HepG2 (cell line): Measurements from ENCODE around the gene DIMT1. TPM values are rescaled to one million over a fixed set of nuclear protein-coding genes. Genes with fewer than 3 reads are reported as not detected.

ENCODE experiments used
- BCL6 ChIP-seq: IDR thresholded peaks from 2 replicates; pipeline ENCODE4 v1.6.1; 2016; ENCODE audit warnings: missing genetic modification reagents, missing compliant biosample characterization
- DNMT3B ChIP-seq: conservative IDR thresholded peaks from 2 replicates; pipeline ENCODE4 v1.6.1; 2016; ENCODE audit warnings: missing biosample characterization, control low read depth
- HOXD1 ChIP-seq: sonication (generic); formaldehyde crosslinking; IDR thresholded peaks from 2 replicates; pipeline ENCODE4 v1.5.0; 2020; ENCODE audit warnings: missing genetic modification reagents
- JDP2 ChIP-seq: sonication (generic); formaldehyde crosslinking; IDR thresholded peaks from 2 replicates; pipeline ENCODE4 v1.8.1; 2022; ENCODE audit warnings: missing genetic modification reagents, borderline replicate concordance
- KAT8 ChIP-seq: IDR thresholded peaks from 2 replicates; pipeline ENCODE4 v1.6.1; 2016; ENCODE audit warnings: missing genetic modification reagents, missing compliant biosample characterization
- KDM1A ChIP-seq: IDR thresholded peaks from 2 replicates; pipeline ENCODE4 v1.6.1; 2016; ENCODE audit warnings: missing compliant biosample characterization
- MYNN ChIP-seq: sonication (generic); formaldehyde crosslinking; IDR thresholded peaks from 2 replicates; pipeline ENCODE4 v1.4.0; 2020; ENCODE audit warnings: mild to moderate bottlenecking, low read depth, missing genetic modification reagents
- POGZ ChIP-seq: sonication (generic); formaldehyde crosslinking; IDR thresholded peaks from 2 replicates; pipeline ENCODE4 v1.4.0; 2020; ENCODE audit warnings: mild to moderate bottlenecking, missing genetic modification reagents
- REL ChIP-seq: sonication (generic); formaldehyde crosslinking; conservative IDR thresholded peaks from 2 replicates; pipeline ENCODE4 v1.8.0; 2022; ENCODE audit warnings: mild to moderate bottlenecking, missing genetic modification reagents, moderate library complexity
- RFXAP ChIP-seq: sonication (generic); formaldehyde crosslinking; IDR thresholded peaks from 2 replicates; pipeline ENCODE4 v1.4.0; 2020; ENCODE audit warnings: missing genetic modification reagents, borderline replicate concordance
- SATB2 ChIP-seq: sonication (generic); formaldehyde crosslinking; IDR thresholded peaks from 2 replicates; pipeline ENCODE4 v1.5.0; 2020; ENCODE audit warnings: missing genetic modification reagents
- SIN3A ChIP-seq: IDR thresholded peaks from 2 replicates; pipeline ENCODE4 v1.6.1; 2011; ENCODE audit warnings: low read depth, mild to moderate bottlenecking, control low read depth, low read length, borderline replicate concordance
- SMAD9 ChIP-seq: sonication (generic); formaldehyde crosslinking; IDR thresholded peaks from 2 replicates; pipeline ENCODE4 v1.5.1; 2020; ENCODE audit warnings: mild to moderate bottlenecking, missing genetic modification reagents
- TARDBP ChIP-seq: sonication (generic); formaldehyde crosslinking; IDR thresholded peaks from 2 replicates; pipeline ENCODE4 v1.8.0; 2022; ENCODE audit warnings: mild to moderate bottlenecking, missing genetic modification reagents
- ZBTB3 ChIP-seq: sonication (generic); formaldehyde crosslinking; IDR thresholded peaks from 2 replicates; pipeline ENCODE4 v1.4.0; 2020; ENCODE audit warnings: low read depth, mild to moderate bottlenecking, moderate library complexity, missing genetic modification reagents, borderline replicate concordance
- ZFP90 ChIP-seq: sonication (generic); formaldehyde crosslinking; IDR thresholded peaks from 2 replicates; pipeline ENCODE4 v1.8.0; 2022; ENCODE audit warnings: missing genetic modification reagents, mild to moderate bottlenecking, inconsistent platforms, borderline replicate concordance
- ZNF143 ChIP-seq: sonication (generic); formaldehyde crosslinking; IDR thresholded peaks from 2 replicates; pipeline ENCODE4 v1.4.0; 2020; ENCODE audit warnings: missing genetic modification reagents
- ZNF24 ChIP-seq: fragments of 450-650 bp; IDR thresholded peaks from 2 replicates; pipeline ENCODE4 v1.6.1; 2017; ENCODE audit warnings: antibody characterized with exemption, mild to moderate bottlenecking
- ZNF264 ChIP-seq: sonication (generic); formaldehyde crosslinking; IDR thresholded peaks from 2 replicates; pipeline ENCODE4 v1.4.0; 2020; ENCODE audit warnings: missing genetic modification reagents
- ZNF431 ChIP-seq: sonication (generic); formaldehyde crosslinking; IDR thresholded peaks from 2 replicates; pipeline ENCODE4 v1.9.0; 2022; ENCODE audit warnings: missing genetic modification reagents, low read depth, mild to moderate bottlenecking, borderline replicate concordance
- ZNF530 ChIP-seq: sonication (generic); formaldehyde crosslinking; IDR thresholded peaks from 2 replicates; pipeline ENCODE4 v1.5.0; 2020; ENCODE audit warnings: low read depth, mild to moderate bottlenecking, missing genetic modification reagents
- ZNF577 ChIP-seq: sonication (generic); formaldehyde crosslinking; IDR thresholded peaks from 2 replicates; pipeline ENCODE4 v1.4.0; 2020; ENCODE audit warnings: mild to moderate bottlenecking, low read depth, missing genetic modification reagents, borderline replicate concordance
- ZNF607 ChIP-seq: sonication (generic); formaldehyde crosslinking; IDR thresholded peaks from 2 replicates; pipeline ENCODE4 v1.5.1; 2020; ENCODE audit warnings: missing genetic modification reagents, mild to moderate bottlenecking, borderline replicate concordance
- polyA plus RNA-seq, 8 experiments: library from polyadenylated mRNA; depleted of rRNA in 3 of 8; stranded (reverse) in 7 of 8; unstranded in 1 of 8; fragments of >200 nt; fragmentation: Illumina TruSeq in 4 of 8; extraction: Trizol in 4 of 8; gene quantifications; 2 replicates each; pipeline versions ENCODE4 v1.2.1 to v1.2.3, GENCODE V29; 2011 to 2016; ENCODE audit warnings: low read depth in 4 of 8, missing spikeins in 1 of 8, mixed read lengths in 1 of 8; ENCODE audit not compliant: insufficient read depth in 1 of 8
- total RNA-seq, 5 experiments: library from RNA; depleted of rRNA; stranded (reverse); fragments of >200 nt; fragmentation: Illumina TruSeq; extraction: Trizol; gene quantifications; 2 replicates each; pipeline ENCODE4 v1.2.3, GENCODE V29; 2016; ENCODE audit warnings: low read depth in 1 of 5
- TF ChIP-seq, protein P1 (sequence below): sonication (generic); formaldehyde crosslinking; IDR thresholded peaks from 2 replicates; pipeline ENCODE4 v1.4.0; 2020; ENCODE audit warnings: missing genetic modification reagents, borderline replicate concordance
- TF ChIP-seq, protein P2 (sequence below): sonication (generic); formaldehyde crosslinking; IDR thresholded peaks from 2 replicates; pipeline ENCODE4 v1.4.0; 2020; ENCODE audit warnings: missing genetic modification reagents
- TF ChIP-seq, protein P3 (sequence below): fragments of 450-650 bp; IDR thresholded peaks from 2 replicates; pipeline ENCODE4 v1.6.1; 2016

The DIMT1 gene
- total and polyA plus RNA-seq, 2 of the 13 experiments (the other 11 are each of a cell fraction or from before 2014, with no cell fraction given) = 16.1 to 35.2 TPM

DNA sequence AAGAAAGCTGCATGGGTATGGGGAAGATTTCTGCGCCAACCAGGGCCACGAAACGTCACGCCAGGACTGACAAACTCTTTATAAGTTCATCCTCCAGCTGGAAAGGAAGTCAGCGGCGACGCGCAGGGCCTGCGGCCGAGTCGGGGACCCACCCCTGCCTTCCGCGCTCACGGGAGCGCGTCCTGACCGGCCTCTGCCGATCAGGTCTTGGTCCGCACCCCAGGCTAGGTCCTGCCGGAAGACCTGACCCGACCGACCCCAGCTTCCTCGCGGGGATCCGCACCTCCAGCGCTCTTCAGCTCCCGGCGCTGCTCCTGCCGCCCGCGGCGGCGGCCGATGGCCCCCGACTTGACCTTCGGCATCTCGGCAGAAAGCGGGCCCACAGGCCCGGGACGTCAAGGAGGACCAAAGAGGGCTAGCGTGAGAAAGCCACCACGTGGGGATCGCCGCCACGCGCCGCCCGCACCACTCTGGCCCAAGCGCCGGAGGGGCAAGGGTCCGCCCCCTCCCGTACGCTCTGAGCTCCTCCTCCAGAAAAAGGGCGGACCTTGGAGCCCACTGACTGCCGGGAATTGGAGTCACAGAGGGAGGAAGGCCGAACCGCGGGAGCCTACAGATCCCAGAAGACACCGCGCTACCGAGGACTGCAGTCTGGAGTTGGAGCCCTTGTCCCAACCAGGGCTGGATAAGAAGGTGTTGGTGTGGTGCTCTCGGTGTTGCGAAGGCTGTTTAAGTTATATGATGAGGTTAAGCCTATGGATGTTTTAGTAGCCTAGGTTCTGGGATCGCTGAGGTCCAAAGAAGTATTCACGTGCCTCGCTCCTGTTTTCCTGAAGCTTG, at the start of gene DIMT1 (continued):
- TF ChIP-seq, protein P1, sequence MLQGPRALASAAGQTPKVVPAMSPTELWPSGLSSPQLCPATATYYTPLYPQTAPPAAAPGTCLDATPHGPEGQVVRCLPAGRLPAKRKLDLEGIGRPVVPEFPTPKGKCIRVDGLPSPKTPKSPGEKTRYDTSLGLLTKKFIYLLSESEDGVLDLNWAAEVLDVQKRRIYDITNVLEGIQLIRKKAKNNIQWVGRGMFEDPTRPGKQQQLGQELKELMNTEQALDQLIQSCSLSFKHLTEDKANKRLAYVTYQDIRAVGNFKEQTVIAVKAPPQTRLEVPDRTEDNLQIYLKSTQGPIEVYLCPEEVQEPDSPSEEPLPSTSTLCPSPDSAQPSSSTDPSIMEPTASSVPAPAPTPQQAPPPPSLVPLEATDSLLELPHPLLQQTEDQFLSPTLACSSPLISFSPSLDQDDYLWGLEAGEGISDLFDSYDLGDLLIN (CRISPR knock-in tag) = no peak
- TF ChIP-seq KDM1A (CRISPR knock-in tag) (no peak), RFXAP (CRISPR knock-in tag) (0 out of 2 replicates have a peak, but pooled peaks have one; percentile 29), TARDBP (CRISPR knock-in tag) (peak; percentile 80), POGZ (CRISPR knock-in tag) (peak; percentile 74), HOXD1 (no peak), ZNF577 (CRISPR knock-in tag) (peak; percentile 23; the same call in 1 of the 2 replicates), BCL6 (CRISPR knock-in tag) (no peak; the same call in 1 of the 2 replicates), DNMT3B (CRISPR knock-in tag) (0 out of 2 replicates have a peak, but pooled peaks have one; percentile 80), ZBTB3 (CRISPR knock-in tag) (peak; percentile 56; the same call in 1 of the 2 replicates), KAT8 (CRISPR knock-in tag) (peak; percentile 93), SMAD9 (CRISPR knock-in tag) (no peak), REL (peak; percentile 94; the same call in 1 of the 2 replicates), SATB2 (CRISPR knock-in tag) (0 out of 2 replicates have a peak, but pooled peaks have one; percentile 1), ZFP90 (peak; percentile 91), ZNF607 (peak; percentile 97), JDP2 (CRISPR knock-in tag) (peak; percentile 45; the same call in 1 of the 2 replicates), ZNF431 (CRISPR knock-in tag) (peak; percentile 79; the same call in 1 of the 2 replicates), ZNF24 (no peak), ZNF264 (CRISPR knock-in tag) (no peak; the same call in 1 of the 2 replicates), MYNN (no peak; the same call in 1 of the 2 replicates), ZNF530 (CRISPR knock-in tag) (no peak), SIN3A (peak; percentile 87; the same call in 1 of the 2 replicates), ZNF143 (peak; percentile 95)
- TF ChIP-seq, protein P2, sequence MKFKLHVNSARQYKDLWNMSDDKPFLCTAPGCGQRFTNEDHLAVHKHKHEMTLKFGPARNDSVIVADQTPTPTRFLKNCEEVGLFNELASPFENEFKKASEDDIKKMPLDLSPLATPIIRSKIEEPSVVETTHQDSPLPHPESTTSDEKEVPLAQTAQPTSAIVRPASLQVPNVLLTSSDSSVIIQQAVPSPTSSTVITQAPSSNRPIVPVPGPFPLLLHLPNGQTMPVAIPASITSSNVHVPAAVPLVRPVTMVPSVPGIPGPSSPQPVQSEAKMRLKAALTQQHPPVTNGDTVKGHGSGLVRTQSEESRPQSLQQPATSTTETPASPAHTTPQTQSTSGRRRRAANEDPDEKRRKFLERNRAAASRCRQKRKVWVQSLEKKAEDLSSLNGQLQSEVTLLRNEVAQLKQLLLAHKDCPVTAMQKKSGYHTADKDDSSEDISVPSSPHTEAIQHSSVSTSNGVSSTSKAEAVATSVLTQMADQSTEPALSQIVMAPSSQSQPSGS (CRISPR knock-in tag) = peak; percentile 57; the same call in 1 of the 2 replicates
- TF ChIP-seq, protein P3, sequence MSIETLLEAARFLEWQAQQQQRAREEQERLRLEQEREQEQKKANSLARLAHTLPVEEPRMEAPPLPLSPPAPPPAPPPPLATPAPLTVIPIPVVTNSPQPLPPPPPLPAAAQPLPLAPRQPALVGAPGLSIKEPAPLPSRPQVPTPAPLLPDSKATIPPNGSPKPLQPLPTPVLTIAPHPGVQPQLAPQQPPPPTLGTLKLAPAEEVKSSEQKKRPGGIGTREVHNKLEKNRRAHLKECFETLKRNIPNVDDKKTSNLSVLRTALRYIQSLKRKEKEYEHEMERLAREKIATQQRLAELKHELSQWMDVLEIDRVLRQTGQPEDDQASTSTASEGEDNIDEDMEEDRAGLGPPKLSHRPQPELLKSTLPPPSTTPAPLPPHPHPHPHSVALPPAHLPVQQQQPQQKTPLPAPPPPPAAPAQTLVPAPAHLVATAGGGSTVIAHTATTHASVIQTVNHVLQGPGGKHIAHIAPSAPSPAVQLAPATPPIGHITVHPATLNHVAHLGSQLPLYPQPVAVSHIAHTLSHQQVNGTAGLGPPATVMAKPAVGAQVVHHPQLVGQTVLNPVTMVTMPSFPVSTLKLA = peak; percentile 85
